ENCODE data around the gene NECAP2.
"Not testable (repeated sequence)": the region's sequence is repeated elsewhere in the genome, so short reads cannot be mapped to it uniquely, and the experiment has no call there.

The NECAP2 gene

DNA sequence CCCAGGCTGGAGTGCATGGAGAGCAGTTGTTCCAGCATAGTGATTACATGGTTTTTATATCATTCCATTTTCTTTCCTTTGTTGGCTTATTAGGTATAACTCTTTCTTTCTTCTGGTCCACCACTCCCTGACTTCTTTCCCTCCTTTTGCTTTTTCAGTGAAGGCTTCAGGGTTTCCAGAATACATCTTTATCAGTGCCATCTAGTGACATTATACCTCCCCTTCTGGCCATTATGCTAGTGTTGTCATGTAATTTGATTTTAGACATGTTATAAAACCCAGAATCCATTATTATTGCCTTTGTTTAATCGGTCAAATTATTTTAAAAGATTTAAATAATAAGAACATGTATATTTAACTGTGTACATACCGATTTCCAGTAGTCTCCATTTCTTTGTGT lies 63.0 kb downstream of the NECAP2 start:
- H3K36me3 ChIP-seq (ENCODE audit: control insufficient read depth in 4 of 4, insufficient read depth in 4 of 4, low read length in 3 of 4), result no peaks in the 10 kb centered on the region
- no peak for DNase-seq
- WGBS (ENCODE audit: insufficient coverage), result no CpG with 5 or more reads among the region's 2 CpGs
- CTCF ChIA-PET, result no interaction called here
- H3K27me3 ChIP-seq (replicated peaks in 2 of 5; ENCODE audit: control insufficient read depth in 4 of 5, insufficient read depth in 5 of 5, low read length in 4 of 5), result no peaks in the 10 kb centered on the region
- no peak overlapping the region for H3K4me3 ChIP-seq (ENCODE audit: control insufficient read depth in 1 of 7, extremely low read depth in 1 of 7, insufficient read depth in 4 of 7, low read depth in 2 of 7, low read length in 6 of 7)
- H3K4me1 ChIP-seq (ENCODE audit: control extremely low read depth in 1 of 4, control insufficient read depth in 4 of 4, insufficient read depth in 4 of 4, low read length in 3 of 4), result peaks cover 0 to 24% (median 20%) of the 10 kb centered on the region in 4 experiments
- no peak overlapping the region for H3K27ac ChIP-seq (ENCODE audit: insufficient read depth in 1 of 2, low read depth in 1 of 2, low read length in 2 of 2, poor library complexity in 1 of 2, severe bottlenecking in 2 of 2)
- POLR2A ChIA-PET, result no interaction called here
- H3K9me3 ChIP-seq (ENCODE audit: control extremely low read depth in 1 of 5, control insufficient read depth in 4 of 5, insufficient read depth in 2 of 5, low read depth in 1 of 5, low read length in 4 of 5), result peaks cover 0 to 14% (median 6%) of the 10 kb centered on the region in 5 experiments

- DNase-seq; H3K4me1 ChIP-seq (ENCODE audit: control extremely low read depth in 1 of 4, control insufficient read depth in 4 of 4, insufficient read depth in 4 of 4, low read length in 3 of 4); H3K27ac ChIP-seq (ENCODE audit: insufficient read depth in 1 of 2, low read depth in 1 of 2, low read length in 2 of 2, poor library complexity in 1 of 2, severe bottlenecking in 2 of 2); CTCF ChIA-PET; H3K4me3 ChIP-seq (ENCODE audit: control insufficient read depth in 1 of 7, extremely low read depth in 1 of 7, insufficient read depth in 4 of 7, low read depth in 2 of 7, low read length in 6 of 7); H3K27me3 ChIP-seq (replicated peaks in 2 of 5; ENCODE audit: control insufficient read depth in 4 of 5, insufficient read depth in 5 of 5, low read length in 4 of 5); H3K36me3 ChIP-seq (ENCODE audit: control insufficient read depth in 4 of 4, insufficient read depth in 4 of 4, low read length in 3 of 4): not testable (repeated sequence)
- H3K9me3 ChIP-seq (ENCODE audit: control extremely low read depth in 1 of 5, control insufficient read depth in 4 of 5, insufficient read depth in 2 of 5, low read depth in 1 of 5, low read length in 4 of 5), result peaks cover 0 to 14% (median 6%) of the 10 kb centered on the region in 5 experiments
- POLR2A ChIA-PET, result interaction anchor here (0.6 kb wide), 1 partner anchor 107 kb away, joined by 3 read pairs; no protein-coding TSS in a partner anchor
- 100% methylated on average over 2 of the region's 2 CpGs for WGBS (ENCODE audit: insufficient coverage)
These were observed 65.3 kb downstream of the NECAP2 start for GRCh38 chr1:16505870-16506269.

DNA sequence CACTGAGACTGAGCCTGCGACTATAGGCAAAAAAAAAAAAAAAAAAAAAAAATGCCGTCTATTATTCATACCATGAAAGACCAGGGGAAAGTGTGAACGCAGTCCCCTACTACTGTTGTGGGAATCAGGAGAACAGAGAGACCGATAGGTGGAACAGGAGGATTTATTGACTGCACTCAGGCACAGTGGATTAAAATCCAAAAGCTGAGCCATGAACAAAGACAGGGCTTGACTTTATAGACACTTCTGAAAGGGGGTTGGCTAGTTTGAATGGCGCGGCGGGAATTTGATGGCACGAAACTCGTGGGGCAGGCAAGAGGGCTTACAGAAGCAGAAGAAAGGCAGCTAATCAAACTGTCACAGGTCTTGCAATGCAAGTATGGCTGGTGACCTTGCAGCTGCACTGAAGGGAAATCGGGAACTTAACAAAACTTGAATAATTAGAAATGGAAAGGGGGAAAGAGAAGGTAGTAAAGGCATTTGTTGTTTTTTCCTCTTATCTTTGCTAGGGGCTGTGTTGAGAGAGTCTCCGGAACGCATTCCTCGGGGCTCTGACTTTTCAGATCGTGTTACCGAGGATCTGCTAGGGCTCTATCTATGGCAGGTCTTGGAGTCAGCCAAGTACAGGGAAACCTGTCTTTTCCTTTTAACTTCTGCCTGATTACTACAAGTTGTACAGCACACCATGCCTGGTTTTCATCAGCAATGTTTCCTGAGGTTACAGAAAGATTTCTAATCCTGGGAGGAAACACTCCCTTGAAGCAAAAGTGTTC lies 66.0 kb downstream of the NECAP2 start:
- POLR2A ChIA-PET, result interaction anchor here (0.6 kb wide), 1 partner anchor 106 kb away, joined by 3 read pairs; no protein-coding TSS in a partner anchor
- H3K36me3 ChIP-seq (ENCODE audit: control insufficient read depth in 4 of 4, insufficient read depth in 4 of 4, low read length in 3 of 4); DNase-seq; H3K27ac ChIP-seq (ENCODE audit: insufficient read depth in 1 of 2, low read depth in 1 of 2, low read length in 2 of 2, poor library complexity in 1 of 2, severe bottlenecking in 2 of 2); H3K4me3 ChIP-seq (ENCODE audit: control insufficient read depth in 1 of 7, extremely low read depth in 1 of 7, insufficient read depth in 4 of 7, low read depth in 2 of 7, low read length in 6 of 7); H3K4me1 ChIP-seq (ENCODE audit: control extremely low read depth in 1 of 4, control insufficient read depth in 4 of 4, insufficient read depth in 4 of 4, low read length in 3 of 4); CTCF ChIA-PET; H3K27me3 ChIP-seq (replicated peaks in 2 of 5; ENCODE audit: control insufficient read depth in 4 of 5, insufficient read depth in 5 of 5, low read length in 4 of 5): not testable (repeated sequence)
- peaks cover 0 to 14% (median 6%) of the 10 kb centered on the region in 5 experiments for H3K9me3 ChIP-seq (ENCODE audit: control extremely low read depth in 1 of 5, control insufficient read depth in 4 of 5, insufficient read depth in 2 of 5, low read depth in 1 of 5, low read length in 4 of 5)
- WGBS (ENCODE audit: insufficient coverage), result 83% methylated on average over 8 of the region's 15 CpGs

- H3K27me3 ChIP-seq (replicated peaks in 2 of 5; ENCODE audit: control insufficient read depth in 4 of 5, insufficient read depth in 5 of 5, low read length in 4 of 5); POLR2A ChIA-PET; CTCF ChIA-PET; H3K27ac ChIP-seq (ENCODE audit: insufficient read depth in 1 of 2, low read depth in 1 of 2, low read length in 2 of 2, poor library complexity in 1 of 2, severe bottlenecking in 2 of 2); H3K4me1 ChIP-seq (ENCODE audit: control extremely low read depth in 1 of 4, control insufficient read depth in 4 of 4, insufficient read depth in 4 of 4, low read length in 3 of 4); H3K36me3 ChIP-seq (ENCODE audit: control insufficient read depth in 4 of 4, insufficient read depth in 4 of 4, low read length in 3 of 4); DNase-seq; H3K4me3 ChIP-seq (ENCODE audit: control insufficient read depth in 1 of 7, extremely low read depth in 1 of 7, insufficient read depth in 4 of 7, low read depth in 2 of 7, low read length in 6 of 7): not testable (repeated sequence)
- WGBS (ENCODE audit: insufficient coverage), result 91% methylated on average over 7 of the region's 8 CpGs
- peaks cover 0 to 14% (median 6%) of the 10 kb centered on the region in 5 experiments for H3K9me3 ChIP-seq (ENCODE audit: control extremely low read depth in 1 of 5, control insufficient read depth in 4 of 5, insufficient read depth in 2 of 5, low read depth in 1 of 5, low read length in 4 of 5)
These were observed 68.4 kb downstream of the NECAP2 start for GRCh38 chr1:16508861-16509445.

All from common myeloid progenitor, CD34-positive (primary cell).